SKM-1 treated with dmso at 0.1 percent for 144 hours (cell line): Measurements from ENCODE around the gene SSBP2.
"Not testable (repeated sequence)": the region's sequence is repeated elsewhere in the genome, so short reads cannot be mapped to it uniquely, and the experiment has no call there.

Experiments
- DNase-seq: peaks from one replicate; lab custom pipeline; 2025; ENCODE audit not compliant: unreplicated experiment; lab: John Stamatoyannopoulos, UW

Gene SSBP2

GRCh38 chr5:81533629-81534405, 217.1 kb downstream of the SSBP2 start:
- DNase-seq: no peak

- DNase-seq: no peak
These were observed 220.0 kb downstream of the SSBP2 start for GRCh38 chr5:81530919-81531318.

DNA sequence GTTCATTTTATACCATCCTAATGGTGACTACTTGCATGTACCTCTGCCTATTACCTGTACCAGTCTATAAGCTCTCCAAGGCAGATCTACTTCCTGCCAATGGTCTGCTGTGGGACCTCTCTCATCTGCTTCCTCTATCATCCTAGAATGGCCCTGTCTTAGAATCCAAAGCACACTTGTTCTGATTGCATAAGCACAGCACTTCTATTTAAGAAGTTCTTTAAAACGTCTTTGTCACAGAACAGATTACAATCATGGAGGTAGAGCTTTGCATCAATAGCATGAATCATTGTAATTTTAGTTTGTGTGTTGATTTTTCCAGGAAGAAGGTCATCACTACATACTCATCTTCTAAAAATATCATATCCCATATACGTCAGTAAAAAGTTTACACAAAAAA, 225.2 kb downstream of the SSBP2 start:
- DNase-seq: peak; percentile 27

- DNase-seq: no peak
These were observed 226.9 kb downstream of the SSBP2 start for GRCh38 chr5:81524015-81524414.

- no peak for DNase-seq
These were observed 228.3 kb downstream of the SSBP2 start for GRCh38 chr5:81522571-81522970.

DNA sequence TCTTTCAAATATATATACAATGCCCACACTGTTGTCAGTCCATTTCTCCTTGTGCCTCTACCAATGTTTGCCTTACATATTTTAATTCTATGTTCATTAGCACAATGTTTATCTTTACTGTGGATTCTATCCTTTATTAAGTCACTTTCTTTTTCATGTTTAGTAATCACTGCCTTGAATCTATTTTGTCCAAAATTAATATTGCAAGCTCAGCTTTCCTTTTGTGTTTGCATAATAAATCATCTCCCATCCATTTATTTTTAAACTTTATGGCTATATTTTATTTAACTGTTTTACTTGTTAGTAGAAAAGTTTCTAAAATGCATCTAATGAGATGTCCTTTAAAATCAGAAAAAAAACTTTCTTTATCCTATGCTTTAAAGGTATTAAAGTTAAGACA, 230.1 kb downstream of the SSBP2 start:
- DNase-seq: no peak

GRCh38 chr5:81519217-81519905, 231.5 kb downstream of the SSBP2 start:
- no peak for DNase-seq

- DNase-seq: no peak
These were observed 233.4 kb downstream of the SSBP2 start for GRCh38 chr5:81517462-81517861.

DNA sequence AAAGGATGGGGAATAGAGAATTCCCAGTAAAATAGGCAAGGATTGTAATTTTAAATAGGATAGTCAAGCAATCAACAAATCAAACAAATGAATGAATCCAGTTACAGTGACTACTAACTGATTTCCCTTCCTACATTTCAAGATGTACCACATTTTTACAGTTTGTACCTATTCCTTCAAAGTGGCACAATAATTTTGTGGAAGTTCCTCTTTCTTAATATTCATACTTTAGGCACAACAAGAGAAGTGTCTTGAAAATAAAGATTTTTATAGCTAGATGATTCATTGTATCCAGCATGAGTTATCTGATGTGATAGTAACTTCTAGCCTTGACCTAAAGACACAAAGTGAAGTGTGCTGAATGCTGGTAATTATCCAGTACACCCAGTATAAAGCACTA, 234.8 kb downstream of the SSBP2 start:
- no peak for DNase-seq

DNA sequence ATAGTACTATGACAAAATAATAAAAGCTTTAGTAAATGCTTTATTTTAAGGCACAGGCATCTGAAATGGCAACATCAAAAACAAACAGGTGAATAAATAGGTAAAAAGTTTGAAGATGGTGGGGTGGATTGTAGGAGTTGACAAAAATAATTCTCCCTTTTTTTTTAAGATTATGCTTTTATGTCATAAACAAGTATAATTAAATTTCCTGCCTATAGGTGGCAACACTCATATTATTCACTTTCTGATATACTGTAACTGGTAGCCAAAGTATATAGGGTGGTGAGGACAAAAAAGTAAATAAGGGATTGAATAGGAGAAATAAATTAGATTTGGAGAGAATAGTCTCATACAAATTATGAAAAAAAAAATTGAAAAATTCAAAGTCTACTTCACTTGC, 236.9 kb downstream of the SSBP2 start:
- DNase-seq: peak; percentile 7

DNA sequence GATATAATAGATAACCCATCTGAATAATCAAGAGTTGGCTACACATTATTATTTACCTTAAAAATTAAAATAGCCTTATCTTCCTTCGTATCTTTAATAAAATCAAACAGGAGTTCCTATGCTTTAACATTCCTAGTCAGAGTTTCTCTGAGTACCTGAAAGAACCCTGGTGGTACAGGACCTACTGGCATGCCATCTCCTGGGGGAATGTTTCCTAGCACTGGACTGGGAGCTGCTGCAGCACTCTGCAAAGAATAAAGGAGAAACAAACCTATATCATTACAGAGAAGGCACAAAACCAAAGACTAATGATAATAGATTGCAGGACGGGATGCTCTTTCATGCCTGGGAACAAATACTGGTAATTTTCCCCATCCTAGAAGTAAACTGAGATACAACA, 237.4 kb downstream of the SSBP2 start:
- DNase-seq: no peak

- peak; percentile 91 for DNase-seq
These were observed 243.9 kb downstream of the SSBP2 start for GRCh38 chr5:81506900-81507588.

DNA sequence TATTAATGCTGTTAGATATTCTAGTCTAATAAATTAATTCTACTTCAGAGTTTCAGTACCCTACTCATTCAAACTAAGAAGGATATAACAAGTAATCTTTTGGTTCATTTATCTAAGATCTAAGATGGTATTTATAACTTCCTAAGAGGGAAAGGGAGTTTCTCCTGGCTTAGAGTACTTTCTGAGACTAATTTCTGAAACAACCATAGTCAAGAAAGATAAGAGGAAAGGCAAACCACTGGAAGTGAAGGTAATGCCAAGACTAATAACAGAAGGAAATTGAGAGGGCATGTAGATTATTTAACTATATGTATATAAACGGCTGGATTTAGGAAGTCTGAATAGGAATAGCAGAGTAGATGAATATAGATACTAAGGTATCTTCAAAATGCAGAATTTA, 244.5 kb downstream of the SSBP2 start:
- DNase-seq: no peak

DNA sequence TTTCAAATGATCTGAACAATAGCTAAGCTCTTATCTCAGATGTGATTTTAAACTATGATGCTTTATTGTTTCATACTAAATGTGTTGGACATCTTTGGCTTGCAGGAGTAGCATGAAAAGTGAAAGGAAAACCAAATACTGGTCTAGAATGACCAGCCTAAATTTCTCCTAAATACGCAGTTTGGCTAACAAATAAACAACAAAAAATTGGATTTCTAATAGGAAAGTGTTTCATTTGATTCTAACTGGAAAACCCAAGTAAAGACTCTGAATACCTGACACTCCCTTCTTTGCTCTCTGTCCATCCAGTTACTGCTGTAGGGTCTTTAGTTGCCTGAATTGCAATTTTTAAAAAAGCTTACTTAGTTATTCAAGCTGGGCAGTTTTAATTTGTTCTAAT, 245.2 kb downstream of the SSBP2 start:
- no peak for DNase-seq

- not testable (repeated sequence) for DNase-seq
These were observed 247.3 kb downstream of the SSBP2 start for GRCh38 chr5:81503602-81504001.

- no peak for DNase-seq
These were observed 255.6 kb downstream of the SSBP2 start for GRCh38 chr5:81495286-81495685.

- no peak for DNase-seq
These were observed 262.0 kb downstream of the SSBP2 start for GRCh38 chr5:81488862-81489261.

DNA sequence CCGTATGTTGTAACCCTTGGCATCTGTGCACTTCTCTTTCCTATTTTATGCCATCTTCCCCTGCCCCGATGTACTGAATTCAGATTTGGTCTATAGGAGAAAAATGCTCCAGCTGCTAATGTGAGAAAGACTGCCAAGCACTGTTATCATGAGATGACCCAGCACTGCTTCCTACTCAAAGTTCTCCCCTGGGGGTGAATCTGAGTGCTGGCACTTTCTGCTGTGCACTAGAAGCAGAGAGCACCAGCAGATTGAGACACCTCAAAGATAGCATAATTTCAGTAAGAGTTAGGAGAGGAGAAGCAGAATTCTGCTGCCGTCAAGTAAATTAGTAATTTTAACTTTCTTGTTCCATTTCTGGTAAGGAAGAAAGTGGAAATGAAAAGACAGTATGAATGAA, 264.2 kb downstream of the SSBP2 start:
- DNase-seq: no peak

DNA sequence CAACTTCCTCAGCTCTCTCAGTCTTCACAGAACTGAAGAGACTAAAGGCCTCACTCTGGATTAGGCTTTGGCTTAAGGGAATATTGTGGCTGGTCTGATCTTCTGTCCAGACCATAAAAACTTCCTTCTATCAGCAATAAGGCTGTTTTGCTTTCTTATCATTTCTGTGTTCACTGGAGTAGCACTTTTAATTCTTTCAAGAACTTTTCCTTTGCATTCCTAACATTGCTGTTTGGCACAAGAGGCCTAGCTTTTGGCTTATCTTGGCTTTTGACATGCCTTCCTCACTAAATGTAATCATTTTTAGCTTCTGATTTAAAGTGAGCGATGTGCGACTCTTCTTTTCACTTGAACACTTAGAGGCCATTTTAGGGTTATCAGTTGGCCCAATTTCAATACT, 268.3 kb downstream of the SSBP2 start:
- no peak for DNase-seq

GRCh38 chr5:81473395-81473794, 277.5 kb downstream of the SSBP2 start:
- not testable (repeated sequence) for DNase-seq

DNA sequence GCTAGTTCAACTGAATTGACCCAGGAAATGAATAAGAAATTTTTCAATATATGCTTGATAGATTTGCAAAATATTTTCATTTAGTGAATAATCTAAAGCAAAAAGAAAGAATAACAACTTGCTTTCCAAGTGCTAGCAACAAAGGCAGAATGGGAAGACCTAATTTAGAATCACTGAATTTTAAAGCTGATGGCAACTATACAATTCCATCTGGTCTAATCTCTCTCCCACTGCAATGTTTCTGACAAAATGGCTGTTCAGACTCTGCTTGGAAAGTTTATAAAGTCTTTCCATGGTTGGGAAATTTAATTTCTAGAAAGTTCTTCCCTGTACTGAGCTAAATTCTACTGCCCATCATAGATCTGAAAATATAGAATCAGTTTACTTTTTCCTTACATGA, 281.2 kb downstream of the SSBP2 start:
- no peak for DNase-seq

DNA sequence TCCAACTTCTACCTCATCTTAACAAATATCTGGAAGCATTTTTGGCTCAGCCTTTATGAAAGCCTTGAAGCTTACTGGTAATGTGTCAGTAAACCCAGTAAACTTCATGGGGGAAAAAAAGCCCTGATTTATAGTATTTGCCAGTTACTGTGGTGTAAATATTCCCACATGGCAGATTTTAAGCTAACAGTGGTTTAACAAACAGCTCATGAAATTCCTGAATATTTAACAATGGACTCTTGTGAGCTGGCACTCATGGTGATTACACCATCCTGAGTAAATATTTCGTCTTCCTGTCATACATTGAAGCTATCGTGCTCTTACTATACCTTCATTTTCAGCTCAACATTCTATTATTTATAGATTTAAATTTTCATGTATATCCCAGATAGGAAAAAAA, 300.0 kb downstream of the SSBP2 start:
- DNase-seq: no peak
